Measurements from ENCODE around the gene ALKBH2.
A peak's percentile ranks its signal among the peaks of the same experiment; 100 is the strongest.
"Not testable (repeated sequence)": the region's sequence is repeated elsewhere in the genome, so short reads cannot be mapped to it uniquely, and the experiment has no call there.

The ALKBH2 gene

GRCh38 chr12:109069307-109070271, 23.7 kb downstream of the ALKBH2 start:
- DNase-seq, result no peak

GRCh38 chr12:109065853-109066193, 27.4 kb downstream of the ALKBH2 start:
- no peak for DNase-seq

- DNase-seq, result no peak
These were observed 28.0 kb downstream of the ALKBH2 start for GRCh38 chr12:109065154-109065852.

GRCh38 chr12:109064143-109064542, 29.1 kb downstream of the ALKBH2 start:
- no peak for DNase-seq

GRCh38 chr12:109058773-109059172, 34.5 kb downstream of the ALKBH2 start:
- DNase-seq, result no peak

GRCh38 chr12:109057376-109057775, 35.9 kb downstream of the ALKBH2 start:
- DNase-seq, result peak in 1 of 56 donors; percentile 23

GRCh38 chr12:109056891-109057290, 36.4 kb downstream of the ALKBH2 start:
- DNase-seq, result peak in 1 of 56 donors; percentile 26

GRCh38 chr12:109054520-109054919, 38.8 kb downstream of the ALKBH2 start:
- DNase-seq, result no peak

GRCh38 chr12:109054124-109054513, 39.2 kb downstream of the ALKBH2 start:
- DNase-seq, result not testable (repeated sequence)

GRCh38 chr12:109053382-109054123, 39.7 kb downstream of the ALKBH2 start:
- DNase-seq, result no peak

- DNase-seq, result peak; percentile 27 to 90 (median 78)
These were observed 40.6 kb downstream of the ALKBH2 start, which contains the start of gene USP30 for GRCh38 chr12:109052414-109053323. TSS of gene USP30 (plus strand) at chr12:109052576. CDS start at chr12:109052679, 103 bp downstream.

GRCh38 chr12:109052097-109052413, 41.2 kb downstream of the ALKBH2 start:
- no peak for DNase-seq

GRCh38 chr12:109049794-109050193, 43.5 kb downstream of the ALKBH2 start:
- not testable (repeated sequence) for DNase-seq

- DNase-seq, result not testable (repeated sequence)
These were observed 44.6 kb downstream of the ALKBH2 start for GRCh38 chr12:109048706-109049105.

- no peak for DNase-seq
These were observed 46.0 kb downstream of the ALKBH2 start for GRCh38 chr12:109047081-109047805.

- no peak for DNase-seq
These were observed 49.0 kb downstream of the ALKBH2 start for GRCh38 chr12:109044241-109044640.
